Head of caudate nucleus (tissue), 42 donors: ENCODE results near the gene TMCC1.
A peak's percentile ranks its signal among the peaks of the same experiment; 100 is the strongest.
"Not testable (repeated sequence)": the region's sequence is repeated elsewhere in the genome, so short reads cannot be mapped to it uniquely, and the experiment has no call there.

Source experiments
- DNase-seq, 42 donors: peaks; one replicate each; pipeline versions ENCODE4 v3.0.0 to v3.0.0-alpha.2; 2020 to 2021; ENCODE audit warnings: mixed read lengths in 7 of 42
- intact Hi-C: fragments of 100-400 bp; cut with DNase I; formaldehyde crosslinking; loops from one replicate; pipeline ENCODE4 v1.15.0; 2022

The TMCC1 gene

GRCh38 chr3:129795186-129796010 lies 98.1 kb downstream of the TMCC1 start:
- DNase-seq, result no peak
- intact Hi-C loops, result no loop called here

- DNase-seq, result peak in 12 of 42 donors; percentile 8 to 50 (median 24)
- intact Hi-C loops, result no loop called here
These were observed 99.0 kb downstream of the TMCC1 start for GRCh38 chr3:129794311-129795185.

GRCh38 chr3:129793942-129794310 lies 99.6 kb downstream of the TMCC1 start:
- DNase-seq, result peak in 36 of 42 donors; percentile 15 to 73 (median 44)
- intact Hi-C loops, result no loop called here

GRCh38 chr3:129793319-129793718 lies 100.2 kb downstream of the TMCC1 start:
- no peak for DNase-seq
- intact Hi-C loops, result no loop called here

- intact Hi-C loops, result no loop called here
- DNase-seq, result no peak
These were observed 110.0 kb downstream of the TMCC1 start for GRCh38 chr3:129783470-129783869.

- intact Hi-C loops, result no loop called here
- no peak for DNase-seq
These were observed 114.6 kb downstream of the TMCC1 start for GRCh38 chr3:129778871-129779270.

GRCh38 chr3:129777806-129778205 lies 115.7 kb downstream of the TMCC1 start:
- intact Hi-C loops, result no loop called here
- DNase-seq, result peak in 21 of 42 donors; percentile 9 to 71 (median 33)

- intact Hi-C loops, result no loop called here
These were observed 117.6 kb downstream of the TMCC1 start for GRCh38 chr3:129775870-129776269.

GRCh38 chr3:129773691-129774663 lies 119.5 kb downstream of the TMCC1 start:
- intact Hi-C loops, result no loop called here
- DNase-seq, result no peak

More at GRCh38 chr3:129775870-129776269, 117.6 kb downstream of the TMCC1 start:
- no peak for DNase-seq

GRCh38 chr3:129770604-129771003 lies 122.9 kb downstream of the TMCC1 start:
- DNase-seq, result no peak
- intact Hi-C loops, result no loop called here

GRCh38 chr3:129769616-129770015 lies 123.9 kb downstream of the TMCC1 start:
- no peak for DNase-seq
- intact Hi-C loops, result no loop called here

GRCh38 chr3:129768728-129769127 lies 124.8 kb downstream of the TMCC1 start:
- intact Hi-C loops, result no loop called here
- DNase-seq, result no peak

GRCh38 chr3:129766135-129766534 lies 127.4 kb downstream of the TMCC1 start:
- no peak for DNase-seq
- intact Hi-C loops, result no loop called here

GRCh38 chr3:129764090-129764489 lies 129.4 kb downstream of the TMCC1 start:
- no peak for DNase-seq
- intact Hi-C loops, result no loop called here

GRCh38 chr3:129758785-129759320 lies 134.7 kb downstream of the TMCC1 start:
- no peak for DNase-seq
- intact Hi-C loops, result no loop called here

- no peak for DNase-seq
- intact Hi-C loops, result no loop called here
These were observed 135.2 kb downstream of the TMCC1 start for GRCh38 chr3:129758306-129758705.

- intact Hi-C loops, result no loop called here
- DNase-seq, result no peak
These were observed 136.6 kb downstream of the TMCC1 start for GRCh38 chr3:129756871-129757270.

- intact Hi-C loops, result not testable (repeated sequence)
These were observed 142.4 kb downstream of the TMCC1 start for GRCh38 chr3:129751105-129751504.

GRCh38 chr3:129749692-129750091 lies 143.8 kb downstream of the TMCC1 start:
- intact Hi-C loops, result no loop called here
- no peak for DNase-seq

More at GRCh38 chr3:129751105-129751504, 142.4 kb downstream of the TMCC1 start:
- not testable (repeated sequence) for DNase-seq
